Measurements from ENCODE around the gene ACYP2.

DNA sequence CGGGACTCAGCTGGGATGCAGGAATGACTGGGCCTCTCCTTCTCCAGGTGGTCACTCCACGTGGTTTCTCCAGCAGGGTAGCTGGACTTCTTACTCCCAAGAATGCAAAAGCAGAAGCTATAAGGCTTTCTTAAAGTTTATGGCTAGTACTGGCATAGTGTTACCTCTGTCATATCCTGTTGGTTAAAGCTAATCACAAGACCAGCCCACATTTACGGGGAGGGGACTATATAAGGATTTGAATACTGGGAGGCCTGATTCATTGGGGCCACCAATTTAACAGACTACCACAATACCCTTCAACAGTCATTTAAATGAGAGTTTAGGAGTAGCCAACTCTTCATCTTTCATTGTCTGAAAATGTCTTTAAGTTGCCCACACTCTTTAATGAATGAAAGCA is 235.0 kb downstream of the ACYP2 start:
- TF ChIP-seq POLR2AphosphoS5 (IDR thresholded peaks at IDR 0.05) (no peak), CTCF (IDR thresholded peaks at IDR 0.05) (no peak)
